ENCODE measurements around the gene CADM1.

CADM1 gene

GRCh38 chr11:115463606-115464005 lies 40.6 kb downstream of the CADM1 start:
- TF ChIP-seq CTCF (conservative IDR thresholded peaks at IDR 0.05; ENCODE audit: low read depth, low read length): no peak
- Histone ChIP-seq H3K4me2 (no peak overlapping the region), H3K4me3 (IDR thresholded peaks at IDR 0.05; ENCODE audit: insufficient read depth, low read depth, low read length) (no peak overlapping the region), H4K20me1 (ENCODE audit: insufficient read depth) (no peaks in the 10 kb centered on the region), H3K27me3 (ENCODE audit: insufficient read depth, low read depth) (no peaks in the 10 kb centered on the region), H2AFZ (ENCODE audit: low read depth) (no peak overlapping the region), H3K36me3 (ENCODE audit: insufficient read depth) (no peaks in the 10 kb centered on the region), H3K9ac (no peak overlapping the region), H3K27ac (no peak overlapping the region), H3K4me1 (ENCODE audit: low read depth, poor library complexity, severe bottlenecking) (peaks cover 5% of the 10 kb centered on the region), H3K79me2 (ENCODE audit: insufficient read depth, low read depth) (peaks cover 17% of the 10 kb centered on the region; the same call in 1 of the 2 replicates)

GRCh38 chr11:115462757-115463156 lies 41.5 kb downstream of the CADM1 start:
- no peak for TF ChIP-seq CTCF (conservative IDR thresholded peaks at IDR 0.05; ENCODE audit: low read depth, low read length)
- no peak overlapping the region for H3K27ac ChIP-seq
- peaks cover 5% of the 10 kb centered on the region for H3K4me1 ChIP-seq (ENCODE audit: low read depth, poor library complexity, severe bottlenecking)
- no peak overlapping the region for H3K4me2 ChIP-seq
- H2AFZ ChIP-seq (ENCODE audit: low read depth): no peak overlapping the region
- no peaks in the 10 kb centered on the region for H4K20me1 ChIP-seq (ENCODE audit: insufficient read depth)
- H3K4me3 ChIP-seq (IDR thresholded peaks at IDR 0.05; ENCODE audit: insufficient read depth, low read depth, low read length): no peak overlapping the region
- H3K79me2 ChIP-seq (ENCODE audit: insufficient read depth, low read depth): peaks cover 17% of the 10 kb centered on the region; the same call in 1 of the 2 replicates
- no peaks in the 10 kb centered on the region for H3K36me3 ChIP-seq (ENCODE audit: insufficient read depth)
- H3K9ac ChIP-seq: no peak overlapping the region
- H3K27me3 ChIP-seq (ENCODE audit: insufficient read depth, low read depth): no peaks in the 10 kb centered on the region

GRCh38 chr11:115462004-115462541 lies 42.1 kb downstream of the CADM1 start:
- Histone ChIP-seq H3K79me2 (ENCODE audit: insufficient read depth, low read depth) (peaks cover 17% of the 10 kb centered on the region; the same call in 1 of the 2 replicates), H3K36me3 (ENCODE audit: insufficient read depth) (no peaks in the 10 kb centered on the region)
- no peak for TF ChIP-seq CTCF (conservative IDR thresholded peaks at IDR 0.05; ENCODE audit: low read depth, low read length)

DNA sequence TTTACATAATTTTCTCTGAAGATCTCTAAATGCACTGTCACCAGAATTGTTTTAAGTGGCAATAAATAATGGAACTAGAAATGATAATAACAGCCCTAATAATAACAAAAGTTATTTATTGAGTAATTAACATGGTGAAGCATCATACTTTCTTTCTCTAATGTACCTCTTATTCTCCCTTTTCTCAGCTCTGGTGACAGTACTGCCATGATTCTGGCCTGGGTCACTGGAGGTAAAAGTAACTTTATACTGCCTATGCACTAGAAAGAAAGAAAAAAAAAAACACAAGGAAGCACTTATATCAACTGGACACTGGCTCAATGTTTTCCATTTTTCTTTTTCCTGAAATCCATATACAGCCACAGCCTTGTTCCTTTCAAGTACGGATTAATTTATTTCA lies 43.7 kb downstream of the CADM1 start:
- no peaks in the 10 kb centered on the region for H3K36me3 ChIP-seq (ENCODE audit: insufficient read depth)
- H3K9ac ChIP-seq: no peak overlapping the region
- no peak overlapping the region for H3K4me3 ChIP-seq (IDR thresholded peaks at IDR 0.05; ENCODE audit: insufficient read depth, low read depth, low read length)
- H3K4me2 ChIP-seq: no peak overlapping the region
- H3K27ac ChIP-seq: no peak overlapping the region
- TF ChIP-seq CTCF (conservative IDR thresholded peaks at IDR 0.05; ENCODE audit: low read depth, low read length): no peak
- H3K79me2 ChIP-seq (ENCODE audit: insufficient read depth, low read depth): peaks cover 17% of the 10 kb centered on the region; the same call in 1 of the 2 replicates
- no peaks in the 10 kb centered on the region for H4K20me1 ChIP-seq (ENCODE audit: insufficient read depth)
- no peak overlapping the region for H2AFZ ChIP-seq (ENCODE audit: low read depth)
- no peaks in the 10 kb centered on the region for H3K27me3 ChIP-seq (ENCODE audit: insufficient read depth, low read depth)
- H3K4me1 ChIP-seq (ENCODE audit: low read depth, poor library complexity, severe bottlenecking): peaks cover 7% of the 10 kb centered on the region

More at GRCh38 chr11:115462004-115462541, 42.1 kb downstream of the CADM1 start:
- Histone ChIP-seq H2AFZ (ENCODE audit: low read depth) (no peak overlapping the region), H3K27me3 (ENCODE audit: insufficient read depth, low read depth) (no peaks in the 10 kb centered on the region), H3K27ac (no peak overlapping the region), H3K4me2 (no peak overlapping the region), H3K4me3 (IDR thresholded peaks at IDR 0.05; ENCODE audit: insufficient read depth, low read depth, low read length) (no peak overlapping the region), H4K20me1 (ENCODE audit: insufficient read depth) (no peaks in the 10 kb centered on the region), H3K4me1 (ENCODE audit: low read depth, poor library complexity, severe bottlenecking) (peaks cover 5% of the 10 kb centered on the region), H3K9ac (no peak overlapping the region)
